NCI-H2107 treated with DMSO at 0.1 percent for 48 hours (cell line): Measurements from ENCODE around the gene PTRH1.

Experiments
- DNase-seq: peaks from one replicate; lab custom pipeline; 2025; ENCODE audit not compliant: unreplicated experiment; lab: John Stamatoyannopoulos, UW

The PTRH1 gene

GRCh38 chr9:127698985-127699670, 16.3 kb downstream of the PTRH1 start:
- peak; percentile 40 for DNase-seq

GRCh38 chr9:127698386-127698785, 17.1 kb downstream of the PTRH1 start:
- DNase-seq, result no peak

GRCh38 chr9:127697575-127697974, 17.9 kb downstream of the PTRH1 start:
- no peak for DNase-seq

GRCh38 chr9:127694890-127695720, 20.4 kb downstream of the PTRH1 start:
- DNase-seq, result no peak

GRCh38 chr9:127693697-127694096, 21.8 kb downstream of the PTRH1 start:
- DNase-seq, result no peak

GRCh38 chr9:127693143-127693542, 22.3 kb downstream of the PTRH1 start:
- no peak for DNase-seq

GRCh38 chr9:127692071-127692470, 23.4 kb downstream of the PTRH1 start:
- no peak for DNase-seq

GRCh38 chr9:127690735-127691134, 24.7 kb downstream of the PTRH1 start:
- DNase-seq, result no peak

- DNase-seq, result no peak
Measured at GRCh38 chr9:127689329-127690000, 26.0 kb downstream of the PTRH1 start.

- DNase-seq, result no peak
Measured at GRCh38 chr9:127686461-127687393, 28.7 kb downstream of the PTRH1 start.

GRCh38 chr9:127684576-127684975, 30.9 kb downstream of the PTRH1 start:
- DNase-seq, result no peak

GRCh38 chr9:127683723-127684122, 31.7 kb downstream of the PTRH1 start:
- no peak for DNase-seq

- DNase-seq, result no peak
Measured at GRCh38 chr9:127682351-127683136, 32.9 kb downstream of the PTRH1 start.

- no peak for DNase-seq
Measured at GRCh38 chr9:127680846-127681245, 34.6 kb downstream of the PTRH1 start.

GRCh38 chr9:127680226-127680625, 35.2 kb downstream of the PTRH1 start:
- no peak for DNase-seq

- DNase-seq, result no peak
Measured at GRCh38 chr9:127679506-127679905, 36.0 kb downstream of the PTRH1 start.

- DNase-seq, result no peak
Measured at GRCh38 chr9:127676638-127677037, 38.8 kb downstream of the PTRH1 start.

- DNase-seq, result no peak
Measured at GRCh38 chr9:127673234-127673633, 42.2 kb downstream of the PTRH1 start.

GRCh38 chr9:127667906-127668305, 47.6 kb downstream of the PTRH1 start:
- DNase-seq, result no peak
